DND-41 (cell line): ENCODE results near the gene SLC36A4.

ENCODE experiments used
- ATAC-seq: fragments of 200-7000 bp; cut with Tn5 transposase; 3 replicates; pipeline ENCODE4 v1.9.1; 2021; ENCODE audit warnings: low read depth; ENCODE audit not compliant: insufficient read depth
- DNase-seq: peaks from one replicate; pipeline ENCODE4 v3.0.0-alpha.2; 2020
- H2AFZ ChIP-seq: 2 replicates; pipeline ENCODE4 v1.6.0; 2012; ENCODE audit warnings: low read depth, low read length
- H3K27ac ChIP-seq: 2 replicates; pipeline ENCODE4 v1.5.1; 2012; ENCODE audit warnings: low read length, inconsistent platforms
- H3K27me3 ChIP-seq: fragments of 200-600 bp; sonication (generic); 2 replicates; pipeline ENCODE4 v1.6.0; 2012; ENCODE audit warnings: low read length, mild to moderate bottlenecking, inconsistent platforms; ENCODE audit not compliant: insufficient read depth, poor library complexity
- H3K36me3 ChIP-seq: 2 replicates; pipeline ENCODE4 v1.5.1; 2012; ENCODE audit warnings: low read length, inconsistent platforms; ENCODE audit not compliant: insufficient read depth
- H3K4me1 ChIP-seq: 2 replicates; pipeline ENCODE4 v1.5.1; 2012; ENCODE audit warnings: mild to moderate bottlenecking, low read length; ENCODE audit not compliant: insufficient read depth
- H3K4me2 ChIP-seq: 2 replicates; pipeline ENCODE4 v1.6.0; 2012; ENCODE audit warnings: mild to moderate bottlenecking, moderate library complexity, low read length, inconsistent platforms; ENCODE audit not compliant: insufficient read depth
- H3K4me3 ChIP-seq, 2 experiments: fragments of 200-600 bp in 1 of 2; shearing (Covaris generic) in 1 of 2; 2 replicates each; pipeline ENCODE4 v1.5.1; 2012 to 2016; ENCODE audit warnings: inconsistent platforms in 2 of 2, low read length in 2 of 2, mild to moderate bottlenecking in 2 of 2, low read depth in 1 of 2, moderate library complexity in 1 of 2
- H3K79me2 ChIP-seq: 2 replicates; pipeline ENCODE4 v1.6.0; 2012; ENCODE audit warnings: low read length, inconsistent platforms; ENCODE audit not compliant: insufficient read depth
- H3K9ac ChIP-seq: 2 replicates; pipeline ENCODE4 v1.6.0; 2012; ENCODE audit warnings: low read depth, mild to moderate bottlenecking, inconsistent platforms, low read length, moderate library complexity
- H3K9me3 ChIP-seq: 2 replicates; pipeline ENCODE4 v1.5.1; 2012; ENCODE audit warnings: low read length, moderate library complexity, mild to moderate bottlenecking, inconsistent platforms; ENCODE audit not compliant: insufficient read depth, severe bottlenecking
- H4K20me1 ChIP-seq: 2 replicates; pipeline ENCODE4 v1.6.0; 2012; ENCODE audit warnings: low read length; ENCODE audit not compliant: insufficient read depth
- CTCF ChIP-seq: IDR thresholded peaks from 2 replicates; pipeline ENCODE4 v1.5.1; 2012; ENCODE audit warnings: borderline replicate concordance, low read length, moderate library complexity, mild to moderate bottlenecking; ENCODE audit not compliant: poor library complexity, severe bottlenecking; ENCODE audit errors: extremely low read depth
- EZH2 ChIP-seq: IDR thresholded peaks from 3 replicates; pipeline ENCODE4 v1.6.1; 2012; ENCODE audit warnings: borderline replicate concordance, low read depth, mild to moderate bottlenecking, moderate library complexity, low read length, inconsistent platforms; ENCODE audit not compliant: severe bottlenecking

SLC36A4 gene

GRCh38 chr11:93132836-93133235 lies 65.0 kb downstream of the SLC36A4 start:
- Histone ChIP-seq H3K4me2 (no peak overlapping the region), H3K27me3 (no peaks in the 10 kb centered on the region)

GRCh38 chr11:93131709-93132108 lies 66.1 kb downstream of the SLC36A4 start:
- DNase-seq: no peak
- no peaks in the 10 kb centered on the region for H3K27me3 ChIP-seq
- ATAC-seq: peak; percentile 53; the same call in 1 of the 3 replicates

More at GRCh38 chr11:93132836-93133235, 65.0 kb downstream of the SLC36A4 start:
- no peaks in the 10 kb centered on the region for H3K9me3 ChIP-seq
- ATAC-seq: no peak
- H3K4me1 ChIP-seq: no peaks in the 10 kb centered on the region
- no peaks in the 10 kb centered on the region for H3K79me2 ChIP-seq
- no peaks in the 10 kb centered on the region for H3K36me3 ChIP-seq
- H2AFZ ChIP-seq: no peak overlapping the region
- H3K27ac ChIP-seq: no peak overlapping the region
- TF ChIP-seq EZH2: no peak
- no peak for TF ChIP-seq CTCF
- no peak overlapping the region for H3K9ac ChIP-seq
- DNase-seq: no peak
- no peak overlapping the region for H3K4me3 ChIP-seq
- no peaks in the 10 kb centered on the region for H4K20me1 ChIP-seq

GRCh38 chr11:93128574-93128973 lies 69.2 kb downstream of the SLC36A4 start:
- Histone ChIP-seq H3K36me3 (no peaks in the 10 kb centered on the region), H2AFZ (no peak overlapping the region), H3K4me2 (no peak overlapping the region), H3K4me1 (no peaks in the 10 kb centered on the region), H3K27ac (no peak overlapping the region), H4K20me1 (no peaks in the 10 kb centered on the region), H3K27me3 (no peaks in the 10 kb centered on the region), H3K79me2 (no peaks in the 10 kb centered on the region), H3K9me3 (no peaks in the 10 kb centered on the region), H3K4me3 (no peak overlapping the region), H3K9ac (no peak overlapping the region)
- no peak for TF ChIP-seq CTCF
- TF ChIP-seq EZH2: no peak
- no peak for ATAC-seq
- no peak for DNase-seq

More at GRCh38 chr11:93131709-93132108, 66.1 kb downstream of the SLC36A4 start:
- no peak overlapping the region for H3K9ac ChIP-seq
- no peak overlapping the region for H3K4me3 ChIP-seq
- no peaks in the 10 kb centered on the region for H3K36me3 ChIP-seq
- H3K79me2 ChIP-seq: no peaks in the 10 kb centered on the region
- no peak overlapping the region for H3K27ac ChIP-seq
- TF ChIP-seq CTCF (peak; percentile 48), EZH2 (no peak)
- no peaks in the 10 kb centered on the region for H4K20me1 ChIP-seq
- no peak overlapping the region for H2AFZ ChIP-seq
- no peak overlapping the region for H3K4me2 ChIP-seq
- H3K4me1 ChIP-seq: no peaks in the 10 kb centered on the region
- no peaks in the 10 kb centered on the region for H3K9me3 ChIP-seq

- Histone ChIP-seq H3K4me3 (no peak overlapping the region), H3K36me3 (no peaks in the 10 kb centered on the region), H4K20me1 (no peaks in the 10 kb centered on the region), H3K79me2 (no peaks in the 10 kb centered on the region), H3K4me1 (no peaks in the 10 kb centered on the region), H3K9ac (no peak overlapping the region), H3K27me3 (no peaks in the 10 kb centered on the region), H2AFZ (no peak overlapping the region), H3K9me3 (no peaks in the 10 kb centered on the region), H3K27ac (no peak overlapping the region), H3K4me2 (no peak overlapping the region)
- DNase-seq: no peak
- no peak for ATAC-seq
- TF ChIP-seq EZH2: no peak
- TF ChIP-seq CTCF: no peak
These were observed 74.4 kb downstream of the SLC36A4 start for GRCh38 chr11:93123351-93123898.
